Small intestine (tissue), 7 donors: Measurements from ENCODE around the gene MAPKAPK3. TPM values are rescaled to one million over a fixed set of nuclear protein-coding genes. Genes with fewer than 3 reads are reported as not detected.

Experiments
- DNase-seq, 2 donors: peaks; one replicate each; pipeline versions ENCODE4 v3.0.0 to v3.0.0-alpha.2; 2013
- FAIRE-seq: peaks from 2 replicates; lab custom pipeline; 2012; peaks lifted over from hg19 to GRCh38; lab: Jason Lieb, UNC
- H3K27ac ChIP-seq, 3 donors: one replicate each; pipeline ENCODE4 v1.5.1; 2013; ENCODE audit warnings: low read length in 2 of 3, mild to moderate bottlenecking in 2 of 3, control low read depth in 1 of 3, inconsistent platforms in 1 of 3, low read depth in 1 of 3, moderate library complexity in 1 of 3
- H3K27me3 ChIP-seq, 3 donors: one replicate each; pipeline ENCODE4 v1.6.1; 2013; ENCODE audit warnings: low read length in 3 of 3, inconsistent platforms in 1 of 3; ENCODE audit not compliant: control insufficient read depth in 3 of 3, insufficient read depth in 3 of 3
- H3K36me3 ChIP-seq, 3 donors: one replicate each; pipeline ENCODE4 v1.6.1; 2013; ENCODE audit warnings: low read length in 3 of 3, inconsistent platforms in 1 of 3, low read depth in 1 of 3, mild to moderate bottlenecking in 1 of 3, moderate library complexity in 1 of 3; ENCODE audit not compliant: control insufficient read depth in 3 of 3, insufficient read depth in 2 of 3
- H3K4me1 ChIP-seq, 3 donors: one replicate each; pipeline ENCODE4 v1.6.1; 2013; ENCODE audit warnings: low read length in 2 of 3, inconsistent platforms in 1 of 3, low read depth in 1 of 3, mild to moderate bottlenecking in 1 of 3, moderate library complexity in 1 of 3; ENCODE audit not compliant: control insufficient read depth in 3 of 3, insufficient read depth in 2 of 3
- H3K4me3 ChIP-seq, 3 donors: one replicate each; pipeline ENCODE4 v1.5.1; 2013; ENCODE audit warnings: low read length in 3 of 3, control low read depth in 1 of 3, inconsistent platforms in 1 of 3, low read depth in 1 of 3, mild to moderate bottlenecking in 1 of 3, moderate library complexity in 1 of 3
- H3K9me3 ChIP-seq, 2 donors: one replicate each; pipeline ENCODE4 v1.6.1; 2013; ENCODE audit warnings: low read depth in 1 of 2, low read length in 1 of 2; ENCODE audit not compliant: control insufficient read depth in 2 of 2, insufficient read depth in 1 of 2
- WGBS, 3 donors: extraction: QIAGEN DNeasy Blood & Tissue Kit; methylation state at CpG; one replicate each; pipeline ENCODE4 v1.1.7; 2013; 5-methylcytosine and 5-hydroxymethylcytosine counted together
- polyA plus RNA-seq, 4 donors: library from polyadenylated mRNA; stranded (reverse) in 3 of 4; unstranded in 1 of 4; fragments of 200-250 nt in 3 of 4; fragments of 120-200 nt in 1 of 4; gene quantifications; one replicate each; pipeline versions ENCODE4 v1.2.1 to v1.2.3, GENCODE V29; 2013
- donor health status: healthy with polysubstance abuse.
- donor health status: control.
- donor health status: control.
- donor health status: Bipolar disorder and iron deficiency.
- donor health status: healthy.

MAPKAPK3 gene
- polyA plus RNA-seq, 4 donors: 28.2 to 83.4 (median 31.5) TPM

DNA sequence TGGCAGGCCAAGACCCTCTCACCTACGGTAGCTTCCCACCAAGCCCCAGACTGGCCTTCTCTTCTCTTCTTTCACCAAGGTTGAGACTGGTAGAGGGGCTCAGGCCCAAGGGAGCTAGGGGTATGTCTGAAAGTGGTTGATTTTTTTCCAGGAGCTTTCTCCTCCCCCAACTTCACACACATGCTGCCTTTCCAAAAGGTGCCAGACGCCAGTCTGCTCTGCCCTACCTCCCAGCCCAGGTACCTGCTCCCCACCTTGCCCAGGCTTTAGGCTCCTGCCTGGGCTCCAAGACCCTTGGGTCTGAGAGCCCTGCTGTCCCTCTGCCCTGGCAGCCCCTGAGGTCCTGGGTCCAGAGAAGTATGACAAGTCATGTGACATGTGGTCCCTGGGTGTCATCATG lies 28.4 kb downstream of the MAPKAPK3 start:
- Histone ChIP-seq H3K27ac (no peak overlapping the region), H3K36me3 (peaks cover 5 to 98% (median 16%) of the 10 kb centered on the region in 3 donors), H3K9me3 (no peaks in the 10 kb centered on the region), H3K4me1 (no peaks in the 10 kb centered on the region), H3K27me3 (no peaks in the 10 kb centered on the region), H3K4me3 (no peak overlapping the region)
- DNase-seq (no peak), FAIRE-seq (no peak)
- WGBS, 3 donors: 93 to 100% (median 94%) methylated on average over 2 of the region's 2 CpGs

DNA sequence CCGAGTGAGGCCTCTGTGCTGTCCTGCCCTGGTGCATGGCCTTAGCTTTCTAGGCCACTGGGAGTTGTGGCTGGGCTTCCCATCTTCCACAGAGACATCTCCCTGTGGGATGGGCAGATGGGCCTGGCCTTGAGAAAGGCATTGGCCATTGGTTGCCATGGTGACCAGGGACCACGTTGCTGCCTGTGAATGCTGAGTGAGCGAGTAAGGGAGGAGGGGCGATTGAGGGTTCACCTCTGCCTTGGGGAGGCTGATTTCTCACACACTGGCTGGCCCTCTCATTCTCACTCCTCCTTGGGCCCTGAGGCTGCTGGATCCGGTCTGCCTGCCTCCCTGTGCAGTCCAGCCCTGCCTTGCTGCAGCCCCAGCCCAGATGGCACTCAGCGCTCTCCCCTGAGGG lies 31.4 kb downstream of the MAPKAPK3 start:
- 66 to 75% (median 73%) methylated on average over 6 of the region's 6 CpGs for WGBS, 3 donors
- DNase-seq (no peak), FAIRE-seq (no peak)
- Histone ChIP-seq H3K4me1 (no peaks in the 10 kb centered on the region), H3K27me3 (no peaks in the 10 kb centered on the region), H3K36me3 (peaks cover 2 to 75% (median 16%) of the 10 kb centered on the region in 3 donors), H3K27ac (no peak overlapping the region), H3K4me3 (no peak overlapping the region), H3K9me3 (no peaks in the 10 kb centered on the region)

DNA sequence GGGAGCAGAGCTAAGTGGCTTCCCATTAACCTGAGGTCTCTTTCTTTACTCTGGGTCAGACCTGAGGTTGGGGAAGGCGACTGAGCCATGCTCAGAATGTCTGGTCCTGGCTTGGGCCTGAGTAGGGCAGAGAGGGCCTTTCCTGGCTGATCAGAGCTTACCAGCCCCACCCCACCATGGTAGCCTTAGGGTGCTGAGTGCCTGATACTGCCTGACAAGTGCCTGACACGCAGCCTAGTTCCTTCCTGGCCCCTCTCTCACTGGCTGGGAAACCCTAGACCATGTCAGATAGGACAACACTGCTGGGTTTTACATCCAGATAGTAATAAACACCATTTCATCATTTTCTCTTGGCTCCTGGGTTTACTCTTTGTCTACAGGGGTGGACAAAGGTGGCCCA lies 32.0 kb downstream of the MAPKAPK3 start:
- no peaks in the 10 kb centered on the region for H3K9me3 ChIP-seq
- WGBS, 3 donors: 88 to 97% (median 91%) methylated on average over 2 of the region's 2 CpGs
- H3K36me3 ChIP-seq: peaks cover 0 to 68% (median 16%) of the 10 kb centered on the region in 3 donors
- DNase-seq: no peak
- H3K4me3 ChIP-seq: no peak overlapping the region
- no peak overlapping the region for H3K27ac ChIP-seq
- no peak for FAIRE-seq
- H3K27me3 ChIP-seq: no peaks in the 10 kb centered on the region
- no peaks in the 10 kb centered on the region for H3K4me1 ChIP-seq

DNA sequence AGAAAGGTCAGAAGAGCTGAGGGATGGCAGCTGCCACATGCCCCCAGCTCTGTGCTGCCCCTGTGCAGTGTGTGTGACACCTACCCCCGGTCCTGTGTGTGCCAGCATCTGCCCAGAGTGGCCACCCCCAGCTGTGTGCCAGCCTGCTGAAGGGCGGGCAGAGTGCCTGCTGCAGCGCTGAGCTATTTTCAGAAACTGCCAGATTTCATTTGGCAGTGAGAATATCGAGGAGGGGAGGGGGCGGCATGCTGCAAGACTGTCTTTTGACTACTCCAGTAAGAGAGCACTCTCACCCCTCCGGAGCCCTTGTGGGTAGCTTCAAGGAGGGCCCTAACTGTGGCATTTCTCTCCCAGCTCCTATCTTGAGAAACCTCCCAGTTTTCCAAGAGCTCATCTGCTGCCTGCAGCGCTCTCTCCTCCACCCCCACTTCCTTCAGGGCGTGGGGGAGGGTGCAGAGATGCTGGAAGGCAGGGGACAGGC lies 32.5 kb downstream of the MAPKAPK3 start:
- Histone ChIP-seq H3K27me3 (no peaks in the 10 kb centered on the region), H3K27ac (no peak overlapping the region), H3K36me3 (peaks cover 0 to 63% (median 12%) of the 10 kb centered on the region in 3 donors), H3K9me3 (no peaks in the 10 kb centered on the region), H3K4me3 (no peak overlapping the region), H3K4me1 (no peaks in the 10 kb centered on the region)
- DNase-seq (no peak), FAIRE-seq (no peak)
- 78 to 94% (median 92%) methylated on average over 8 of the region's 8 CpGs for WGBS, 3 donors

DNA sequence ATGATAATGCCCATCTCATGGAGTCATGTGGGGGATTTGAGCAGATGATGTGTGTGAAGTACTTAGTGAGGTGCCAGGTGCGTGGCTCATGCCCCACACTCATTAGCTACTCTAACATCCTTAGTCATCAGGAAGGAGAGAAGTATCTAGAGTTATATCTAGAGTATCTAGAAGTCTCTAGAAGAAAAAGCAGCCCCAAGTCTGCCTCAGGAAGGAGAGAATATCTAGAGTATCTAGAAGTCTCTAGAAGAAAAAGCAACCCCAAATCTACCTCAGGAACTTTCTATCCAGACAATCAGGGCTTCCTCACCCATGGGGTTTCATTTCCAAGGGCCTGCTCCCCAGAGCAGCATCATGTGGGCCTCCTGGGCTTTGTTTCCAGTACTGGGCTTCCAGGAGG lies 33.1 kb downstream of the MAPKAPK3 start:
- H3K27me3 ChIP-seq: no peaks in the 10 kb centered on the region
- no peak for FAIRE-seq
- 82 to 100% (median 89%) methylated on average over 1 of the region's 1 CpG for WGBS, 3 donors

DNA sequence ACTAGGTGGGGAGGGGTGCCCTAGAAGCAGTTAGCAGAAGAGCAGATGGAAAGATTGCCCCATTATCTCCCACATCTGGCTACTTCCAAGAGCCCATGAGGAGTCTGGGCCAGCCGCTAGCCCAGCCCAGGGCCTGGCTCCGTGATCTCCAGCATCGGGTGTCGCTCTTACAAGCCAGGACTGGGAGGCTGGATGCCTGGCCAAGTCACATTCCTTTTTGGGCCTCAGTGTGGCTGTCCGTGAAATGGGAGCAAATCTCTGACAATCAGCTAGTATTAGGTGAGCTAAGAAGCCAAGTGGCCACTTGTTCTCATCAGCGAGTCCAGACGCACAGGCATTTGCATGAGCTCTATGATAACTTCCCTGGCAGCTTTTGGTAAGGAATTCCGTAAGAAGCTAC lies 34.5 kb downstream of the MAPKAPK3 start:
- no peak for FAIRE-seq
- peaks cover 0 to 43% (median 10%) of the 10 kb centered on the region in 3 donors for H3K36me3 ChIP-seq
- no peak overlapping the region for H3K27ac ChIP-seq
- no peak overlapping the region for H3K4me3 ChIP-seq
- no peaks in the 10 kb centered on the region for H3K27me3 ChIP-seq
- 88 to 93% (median 91%) methylated on average over 8 of the region's 8 CpGs for WGBS, 3 donors
- no peaks in the 10 kb centered on the region for H3K4me1 ChIP-seq
- DNase-seq: no peak
- H3K9me3 ChIP-seq: no peaks in the 10 kb centered on the region

More for the DNA sequence above, 33.1 kb downstream of the MAPKAPK3 start:
- no peak for DNase-seq
- Histone ChIP-seq H3K4me3 (no peak overlapping the region), H3K27ac (no peak overlapping the region), H3K36me3 (peaks cover 0 to 57% (median 12%) of the 10 kb centered on the region in 3 donors), H3K9me3 (no peaks in the 10 kb centered on the region), H3K4me1 (no peaks in the 10 kb centered on the region)

DNA sequence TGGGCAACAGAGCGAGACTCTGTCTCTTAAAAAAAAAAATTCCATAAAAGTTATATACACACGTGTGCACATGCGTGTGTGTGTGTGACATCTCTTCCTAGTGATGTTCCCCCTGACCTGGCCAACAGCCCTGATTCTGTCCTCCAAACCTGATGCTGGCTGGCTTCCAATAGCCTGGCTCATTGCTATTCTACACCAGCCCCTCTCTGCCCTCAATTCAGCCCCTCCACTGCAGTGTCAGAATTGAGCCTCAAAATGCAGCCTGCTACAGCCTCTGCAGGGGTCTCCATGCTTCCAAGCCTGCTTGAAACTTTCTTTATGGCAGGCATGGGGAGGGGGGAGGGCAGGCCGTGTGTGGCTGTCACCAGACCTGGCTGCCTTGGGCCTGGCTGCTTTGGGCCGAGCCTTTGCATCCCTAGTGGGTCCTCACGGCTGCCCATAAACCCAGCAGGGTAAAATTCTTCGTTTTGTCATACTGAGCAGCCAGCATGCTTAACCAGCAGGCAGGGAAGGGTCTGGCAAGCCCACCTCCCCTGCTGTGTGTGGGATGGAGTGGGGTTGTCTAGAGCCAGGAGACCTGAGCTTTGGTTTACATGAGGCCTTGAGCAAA lies 35.1 kb downstream of the MAPKAPK3 start:
- WGBS, 3 donors: 69 to 82% (median 71%) methylated on average over 7 of the region's 7 CpGs
- DNase-seq (no peak), FAIRE-seq (no peak)
- H3K4me1 ChIP-seq: no peaks in the 10 kb centered on the region
- no peaks in the 10 kb centered on the region for H3K27me3 ChIP-seq
- no peak overlapping the region for H3K27ac ChIP-seq
- no peaks in the 10 kb centered on the region for H3K9me3 ChIP-seq
- H3K4me3 ChIP-seq: no peak overlapping the region
- H3K36me3 ChIP-seq: peaks cover 0 to 37% (median 6%) of the 10 kb centered on the region in 3 donors

DNA sequence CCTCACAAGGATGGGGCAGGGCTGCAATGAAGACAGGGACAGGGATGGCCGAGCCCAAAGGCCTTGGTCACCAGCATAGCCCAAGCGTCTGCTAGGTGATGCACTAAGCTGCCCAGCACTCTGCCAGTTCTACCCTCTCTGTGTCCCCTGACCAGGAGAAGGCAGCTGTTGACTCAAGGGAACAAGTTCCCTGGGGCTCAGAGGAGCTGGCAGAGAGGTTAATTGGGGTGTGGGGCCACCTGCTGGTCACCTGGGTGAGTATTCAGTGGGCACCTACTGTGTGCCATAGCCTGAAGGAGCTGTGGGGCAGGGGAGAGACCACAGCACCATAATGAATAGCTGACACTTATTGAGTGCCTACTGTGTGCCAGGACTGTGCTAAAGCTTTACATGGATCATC lies 35.8 kb downstream of the MAPKAPK3 start:
- Histone ChIP-seq H3K27ac (no peak overlapping the region), H3K9me3 (no peaks in the 10 kb centered on the region), H3K27me3 (no peaks in the 10 kb centered on the region), H3K36me3 (peaks cover 0 to 31% (median 4%) of the 10 kb centered on the region in 3 donors), H3K4me1 (no peaks in the 10 kb centered on the region), H3K4me3 (no peak overlapping the region)
- no peak for FAIRE-seq
- WGBS, 3 donors: 71 to 87% (median 76%) methylated on average over 2 of the region's 2 CpGs
- peak; percentile 49 to 54 for DNase-seq
